Activated naive CD8-positive, alpha-beta T cell treated with anti-CD3 and anti-CD28 coated beads, Interleukin-2, amount 50 U/mL, for 24 hours (primary cell): Measurements from ENCODE around the gene MRPL54.
A peak's percentile ranks its signal among the peaks of the same experiment; 100 is the strongest.

Source experiments
- ATAC-seq: fragments of 150-1000 bp; cut with Tn5 transposase; one replicate; pipeline ENCODE4 v1.10.0; 2021
- DNase-seq: peaks from one replicate; pipeline ENCODE4 v3.0.0; 2021
- H3K27ac Mint-ChIP-seq: one replicate; pipeline ENCODE4 v1.8.0; 2021; ENCODE audit warnings: mild to moderate bottlenecking, mixed read lengths
- H3K27me3 Mint-ChIP-seq: one replicate; pipeline ENCODE4 v1.8.0; 2021; ENCODE audit warnings: mixed read lengths
- H3K36me3 Mint-ChIP-seq: one replicate; pipeline ENCODE4 v1.8.0; 2021; ENCODE audit warnings: low read depth, mixed read lengths
- H3K4me1 Mint-ChIP-seq: one replicate; pipeline ENCODE4 v1.8.0; 2021; ENCODE audit warnings: mixed read lengths
- H3K4me3 Mint-ChIP-seq: one replicate; pipeline ENCODE4 v1.8.0; 2021; ENCODE audit warnings: mild to moderate bottlenecking, moderate library complexity, mixed read lengths
- H3K9me3 Mint-ChIP-seq: one replicate; pipeline ENCODE4 v1.8.0; 2021; ENCODE audit warnings: mixed read lengths

MRPL54 gene

GRCh38 chr19:3762501-3763459, at the start of gene MRPL54:
MRPL54 (plus strand) TSS chr19:3762682; CDS start chr19:3762701, 19 bp downstream.
- ATAC-seq, result peak; percentile 87
- H3K36me3 Mint-ChIP-seq, result peaks cover 13% of the 10 kb centered on the region
- H3K27me3 Mint-ChIP-seq, result peaks cover 3% of the 10 kb centered on the region
- peak within 1 kb of the TSS; percentile 95 for H3K4me3 Mint-ChIP-seq
- no peaks in the 10 kb centered on the region for H3K9me3 Mint-ChIP-seq
- peaks cover 50% of the 10 kb centered on the region for H3K4me1 Mint-ChIP-seq
- DNase-seq, result peak; percentile 100
- peak within 1 kb of the TSS; percentile 100 for H3K27ac Mint-ChIP-seq

GRCh38 chr19:3716147-3716668, 46.3 kb upstream of the MRPL54 start:
- no peaks in the 10 kb centered on the region for H3K9me3 Mint-ChIP-seq
- H3K36me3 Mint-ChIP-seq, result no peaks in the 10 kb centered on the region
- no peak overlapping the region for H3K4me3 Mint-ChIP-seq
- no peak for ATAC-seq
- DNase-seq, result no peak
- H3K27me3 Mint-ChIP-seq, result peaks cover 4% of the 10 kb centered on the region
- no peak overlapping the region for H3K27ac Mint-ChIP-seq
- H3K4me1 Mint-ChIP-seq, result peaks cover 9% of the 10 kb centered on the region

- H3K4me3 Mint-ChIP-seq, result no peak overlapping the region
- H3K9me3 Mint-ChIP-seq, result no peaks in the 10 kb centered on the region
- H3K27ac Mint-ChIP-seq, result no peak overlapping the region
- H3K27me3 Mint-ChIP-seq, result peaks cover 13% of the 10 kb centered on the region
- H3K4me1 Mint-ChIP-seq, result peaks cover 10% of the 10 kb centered on the region
- DNase-seq, result no peak
- H3K36me3 Mint-ChIP-seq, result no peaks in the 10 kb centered on the region
- no peak for ATAC-seq
These were observed 42.6 kb upstream of the MRPL54 start for GRCh38 chr19:3719868-3720267.

GRCh38 chr19:3720349-3720917, 42.0 kb upstream of the MRPL54 start:
- Mint-ChIP-seq H3K36me3 (no peaks in the 10 kb centered on the region), H3K27ac (no peak overlapping the region), H3K9me3 (no peaks in the 10 kb centered on the region), H3K4me3 (no peak overlapping the region), H3K27me3 (peaks cover 13% of the 10 kb centered on the region), H3K4me1 (peaks cover 10% of the 10 kb centered on the region)
- ATAC-seq, result no peak
- DNase-seq, result no peak

- Mint-ChIP-seq H3K4me1 (peaks cover 10% of the 10 kb centered on the region), H3K4me3 (peak overlapping the region; percentile 49), H3K36me3 (no peaks in the 10 kb centered on the region), H3K27me3 (peaks cover 13% of the 10 kb centered on the region), H3K9me3 (no peaks in the 10 kb centered on the region), H3K27ac (no peak overlapping the region)
- DNase-seq (peak; percentile 91), ATAC-seq (peak; percentile 73)
These were observed 41.2 kb upstream of the MRPL54 start for GRCh38 chr19:3721131-3721886.

GRCh38 chr19:3721887-3722442, 40.5 kb upstream of the MRPL54 start:
- peak overlapping the region; percentile 49 for H3K4me3 Mint-ChIP-seq
- peaks cover 13% of the 10 kb centered on the region for H3K27me3 Mint-ChIP-seq
- H3K9me3 Mint-ChIP-seq, result no peaks in the 10 kb centered on the region
- ATAC-seq (no peak), DNase-seq (no peak)
- H3K36me3 Mint-ChIP-seq, result no peaks in the 10 kb centered on the region
- no peak overlapping the region for H3K27ac Mint-ChIP-seq
- peaks cover 10% of the 10 kb centered on the region for H3K4me1 Mint-ChIP-seq

GRCh38 chr19:3722443-3723109, 39.9 kb upstream of the MRPL54 start:
- no peak for DNase-seq
- Mint-ChIP-seq H3K4me3 (peak overlapping the region; percentile 29), H3K27ac (no peak overlapping the region), H3K36me3 (no peaks in the 10 kb centered on the region), H3K4me1 (peaks cover 10% of the 10 kb centered on the region), H3K27me3 (peaks cover 13% of the 10 kb centered on the region), H3K9me3 (no peaks in the 10 kb centered on the region)
- ATAC-seq, result no peak

- no peak overlapping the region for H3K4me3 Mint-ChIP-seq
- peaks cover 13% of the 10 kb centered on the region for H3K27me3 Mint-ChIP-seq
- ATAC-seq, result no peak
- H3K9me3 Mint-ChIP-seq, result no peaks in the 10 kb centered on the region
- DNase-seq, result no peak
- H3K27ac Mint-ChIP-seq, result no peak overlapping the region
- H3K4me1 Mint-ChIP-seq, result peaks cover 10% of the 10 kb centered on the region
- no peaks in the 10 kb centered on the region for H3K36me3 Mint-ChIP-seq
These were observed 39.4 kb upstream of the MRPL54 start for GRCh38 chr19:3723110-3723488.

- no peak for ATAC-seq
These were observed 38.6 kb upstream of the MRPL54 start for GRCh38 chr19:3723883-3724282.

GRCh38 chr19:3725121-3725520, 37.4 kb upstream of the MRPL54 start:
- ATAC-seq (no peak), DNase-seq (no peak)
- Mint-ChIP-seq H3K27ac (no peak overlapping the region), H3K4me1 (peaks cover 9% of the 10 kb centered on the region), H3K9me3 (no peaks in the 10 kb centered on the region), H3K4me3 (no peak overlapping the region), H3K27me3 (peaks cover 12% of the 10 kb centered on the region), H3K36me3 (no peaks in the 10 kb centered on the region)

More at GRCh38 chr19:3723883-3724282, 38.6 kb upstream of the MRPL54 start:
- Mint-ChIP-seq H3K4me3 (no peak overlapping the region), H3K9me3 (no peaks in the 10 kb centered on the region), H3K36me3 (no peaks in the 10 kb centered on the region), H3K4me1 (peaks cover 12% of the 10 kb centered on the region), H3K27ac (no peak overlapping the region), H3K27me3 (peaks cover 13% of the 10 kb centered on the region)
- no peak for DNase-seq

- no peak for DNase-seq
- Mint-ChIP-seq H3K4me1 (peaks cover 9% of the 10 kb centered on the region), H3K9me3 (no peaks in the 10 kb centered on the region), H3K36me3 (no peaks in the 10 kb centered on the region), H3K27ac (no peak overlapping the region), H3K4me3 (no peak overlapping the region), H3K27me3 (peaks cover 10% of the 10 kb centered on the region)
- ATAC-seq, result no peak
These were observed 36.7 kb upstream of the MRPL54 start for GRCh38 chr19:3725640-3726310.

- Mint-ChIP-seq H3K27me3 (no peaks in the 10 kb centered on the region), H3K36me3 (no peaks in the 10 kb centered on the region), H3K4me1 (peaks cover 2% of the 10 kb centered on the region), H3K4me3 (no peak overlapping the region), H3K9me3 (no peaks in the 10 kb centered on the region), H3K27ac (no peak overlapping the region)
- no peak for ATAC-seq
- no peak for DNase-seq
These were observed 32.0 kb upstream of the MRPL54 start for GRCh38 chr19:3730457-3730958.

GRCh38 chr19:3732108-3732507, 30.4 kb upstream of the MRPL54 start:
- DNase-seq (no peak), ATAC-seq (no peak)
- Mint-ChIP-seq H3K4me3 (no peak overlapping the region), H3K4me1 (peaks cover 2% of the 10 kb centered on the region), H3K27ac (no peak overlapping the region), H3K36me3 (no peaks in the 10 kb centered on the region), H3K9me3 (no peaks in the 10 kb centered on the region), H3K27me3 (no peaks in the 10 kb centered on the region)
